HG02970 (cell line): ENCODE data around the gene HIGD1B.
A peak's percentile ranks its signal among the peaks of the same experiment; 100 is the strongest.

ENCODE experiments used
- ATAC-seq: cut with Tn5 transposase; IDR thresholded peaks from one replicate; pipeline ENCODE4 v1.9.1; 2021; ENCODE audit warnings: mild to moderate bottlenecking, moderate library complexity, moderate number of reproducible peaks; ENCODE audit not compliant: unreplicated experiment, low FRiP score

HIGD1B gene

GRCh38 chr17:44875761-44876160 is 28.1 kb downstream of the HIGD1B start:
- no peak for ATAC-seq

DNA sequence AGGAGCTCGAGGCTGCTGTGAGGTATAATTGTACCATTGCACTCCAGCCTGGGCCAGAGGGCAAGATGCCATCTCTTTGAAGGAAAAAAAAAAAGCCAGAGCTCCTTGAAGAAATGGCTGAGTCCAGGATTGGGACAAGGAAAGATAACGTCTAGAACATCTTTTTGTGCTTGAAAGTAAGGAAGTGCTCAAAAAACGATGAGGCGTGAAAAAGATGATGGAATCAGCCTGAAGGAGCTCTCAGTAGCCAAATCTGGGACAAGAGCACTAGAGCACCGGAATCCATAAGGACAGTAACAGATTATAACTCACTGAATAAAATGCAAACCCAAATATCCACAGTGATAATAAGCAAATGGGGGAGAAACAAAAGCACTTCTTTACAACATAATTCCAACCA is 29.4 kb downstream of the HIGD1B start:
- ATAC-seq = no peak

DNA sequence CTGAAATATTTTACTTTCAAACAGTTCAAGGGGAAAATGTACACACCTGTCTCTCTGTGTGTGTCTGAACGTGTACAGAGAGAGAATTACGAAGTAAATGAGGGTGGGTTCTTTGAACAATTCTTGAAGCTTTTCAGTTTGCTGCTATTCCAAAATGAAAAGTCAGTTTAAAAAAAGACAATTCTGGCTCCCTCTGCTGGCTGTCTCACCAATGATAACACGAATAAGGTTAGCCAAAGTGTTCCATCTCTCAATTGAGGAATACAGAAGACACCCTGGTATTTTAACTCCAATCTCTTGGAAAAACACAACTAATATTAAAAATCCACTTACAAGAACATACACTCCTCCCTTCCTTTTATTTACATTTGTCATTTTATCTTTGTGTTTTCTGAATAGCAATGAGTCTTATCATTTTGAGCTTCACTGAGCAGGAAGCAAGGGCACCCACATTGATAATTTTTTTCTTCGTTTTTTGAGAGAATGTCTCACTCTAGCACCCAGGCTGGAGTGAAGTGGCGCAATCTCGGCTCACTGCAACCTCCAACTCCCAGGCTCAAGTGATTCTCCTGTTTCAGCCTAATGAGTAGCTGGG is 31.0 kb downstream of the HIGD1B start:
- ATAC-seq = no peak

- no peak for ATAC-seq
Observed at GRCh38 chr17:44879376-44879775, 31.7 kb downstream of the HIGD1B start.

- no peak for ATAC-seq
Observed at GRCh38 chr17:44880062-44880461, 32.4 kb downstream of the HIGD1B start.

- no peak for ATAC-seq
Observed at GRCh38 chr17:44881145-44881544, 33.5 kb downstream of the HIGD1B start.

- ATAC-seq = no peak
Observed at GRCh38 chr17:44884941-44885340, 37.3 kb downstream of the HIGD1B start.

DNA sequence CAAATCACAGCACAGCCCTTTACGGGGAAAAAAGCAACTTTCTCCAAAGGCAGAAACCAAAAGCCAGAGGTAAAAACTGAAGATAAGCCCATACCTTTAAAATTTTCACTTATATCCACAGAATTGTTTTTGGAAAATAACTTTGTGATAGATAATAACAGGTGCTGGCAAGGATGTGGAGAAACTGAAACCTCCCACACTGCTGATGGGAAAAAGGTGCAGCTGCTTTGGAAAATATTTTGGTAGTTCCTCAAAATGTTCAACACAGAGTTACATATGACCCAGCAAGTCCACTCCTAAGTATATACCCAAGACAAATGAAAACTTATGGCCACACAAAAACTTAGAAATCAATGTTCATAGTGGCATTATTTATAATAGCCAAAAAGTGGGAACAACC is 39.3 kb downstream of the HIGD1B start:
- no peak for ATAC-seq

- no peak for ATAC-seq
Observed at GRCh38 chr17:44887971-44888954, 40.6 kb downstream of the HIGD1B start.

DNA sequence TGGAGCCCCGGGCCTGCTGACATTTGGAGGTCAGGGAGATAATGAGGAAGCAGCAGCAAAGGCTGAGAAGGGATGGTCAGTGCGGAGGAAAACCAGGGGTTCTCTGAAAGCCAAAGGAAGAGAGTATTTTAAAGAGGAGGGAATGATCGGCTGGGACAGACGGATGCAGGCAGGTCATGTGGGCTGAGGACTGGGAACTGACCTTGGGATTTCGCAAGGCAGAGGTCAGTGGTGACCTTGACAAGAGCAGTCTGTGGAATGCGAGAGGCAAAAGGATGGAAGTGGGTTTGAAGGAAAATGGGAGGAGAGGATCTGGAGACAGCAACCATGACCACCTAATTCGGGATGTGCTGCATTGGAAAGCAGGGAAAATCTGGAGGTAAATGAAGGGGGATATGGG is 41.3 kb downstream of the HIGD1B start:
- no peak for ATAC-seq

DNA sequence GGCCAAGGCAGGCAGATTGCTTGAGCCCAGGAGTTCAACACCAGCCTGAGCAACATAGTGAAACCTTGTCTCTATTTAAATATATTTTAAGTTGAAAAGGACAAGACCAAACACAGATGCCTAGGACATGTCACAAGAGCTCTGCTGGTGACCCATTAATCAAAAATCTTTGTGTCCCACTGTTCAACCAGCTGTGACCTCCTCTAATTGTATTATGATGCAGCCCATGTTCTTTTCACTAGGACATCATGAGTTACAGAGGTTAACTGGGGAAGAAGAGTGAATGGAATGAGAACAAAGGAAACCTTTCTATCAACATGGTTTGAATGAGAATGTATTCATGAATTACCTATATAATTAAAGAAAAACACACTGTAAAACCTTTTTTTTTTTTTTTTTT is 44.6 kb downstream of the HIGD1B start:
- no peak for ATAC-seq

DNA sequence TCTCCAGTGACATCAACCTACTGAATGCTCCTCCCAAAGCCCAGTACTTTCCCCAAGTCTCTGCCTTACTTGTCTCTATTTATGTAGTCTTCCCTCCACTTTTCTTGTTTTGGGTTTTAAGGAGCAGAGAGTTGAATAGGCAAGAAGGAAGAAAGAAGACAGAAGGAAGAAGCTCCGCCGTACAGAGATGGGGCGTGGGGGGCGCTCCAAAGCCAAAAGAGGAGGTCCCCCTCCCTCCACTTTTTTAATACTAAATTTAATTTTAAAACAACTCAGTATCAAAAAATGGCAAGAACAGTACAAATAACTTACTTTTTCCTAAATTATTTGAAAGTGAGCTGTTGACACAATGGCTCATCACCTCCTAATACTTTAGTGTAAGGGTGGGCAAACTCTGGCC is 47.0 kb downstream of the HIGD1B start:
- no peak for ATAC-seq

GRCh38 chr17:44898768-44899073 is 51.0 kb downstream of the HIGD1B start:
- ATAC-seq = no peak

DNA sequence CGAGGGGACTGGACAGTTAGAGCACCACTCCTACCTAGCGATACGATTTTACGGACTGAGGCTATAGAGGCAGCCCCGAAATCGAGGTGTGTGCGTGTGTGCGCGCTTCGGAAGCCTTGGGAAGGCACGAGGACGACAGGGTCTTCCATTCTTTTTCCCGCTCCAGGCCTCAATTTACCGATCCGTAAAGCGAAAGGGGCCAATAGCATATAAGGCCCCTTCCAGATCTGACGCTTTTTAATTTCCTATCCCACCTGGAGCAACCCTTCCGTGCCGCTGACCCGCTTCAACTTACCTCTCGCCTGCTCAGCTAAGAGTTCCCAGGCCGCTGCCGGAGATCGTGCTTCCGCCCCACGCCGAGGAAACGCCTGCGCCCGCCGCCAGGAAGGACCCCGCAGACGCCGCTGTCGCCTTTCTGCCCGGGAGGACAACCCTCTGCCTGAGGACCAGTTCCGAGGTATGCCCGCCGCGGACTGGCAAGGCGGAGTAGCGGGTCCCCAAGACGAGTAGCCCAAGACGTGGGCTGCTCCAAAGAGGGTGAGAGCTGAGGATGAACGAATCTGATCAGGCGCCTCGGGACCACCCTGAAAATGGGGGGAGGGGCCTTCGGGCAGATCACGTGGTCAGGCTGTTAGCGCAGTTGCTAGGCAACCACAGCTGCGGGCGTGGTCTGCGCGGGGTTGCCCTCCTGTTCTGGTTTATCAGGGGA is 51.5 kb downstream of the HIGD1B start, which contains the start of gene EFTUD2:
Gene EFTUD2, minus strand, starts transcription at position 372 of the 709 bp plus-strand sequence. CDS start 4,924 bp downstream, outside the sequence.
- ATAC-seq = peak; percentile 69
